ENCODE results near the gene FRK.
"Not testable (repeated sequence)": the region's sequence is repeated elsewhere in the genome, so short reads cannot be mapped to it uniquely, and the experiment has no call there.

Gene FRK

DNA sequence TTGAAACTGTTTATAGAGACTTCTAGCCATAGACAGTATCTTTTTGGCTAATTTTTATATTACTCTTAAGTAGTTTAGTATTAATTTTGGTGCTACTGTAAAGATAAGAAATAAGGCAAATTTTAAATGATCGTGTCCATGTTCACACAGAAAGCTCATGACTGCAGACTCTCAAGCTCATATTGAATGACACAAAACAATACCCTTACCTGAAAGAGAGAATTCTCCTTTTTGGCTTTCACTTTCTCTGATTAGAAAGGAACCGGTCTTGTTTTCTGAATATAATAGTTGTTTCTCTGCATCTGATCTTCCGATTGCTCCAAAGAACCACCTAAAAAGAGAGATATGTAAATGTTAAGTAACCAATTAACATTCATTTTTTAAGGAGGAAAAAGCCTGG, 57.0 kb downstream of the FRK start:
- no peak for DNase-seq

DNA sequence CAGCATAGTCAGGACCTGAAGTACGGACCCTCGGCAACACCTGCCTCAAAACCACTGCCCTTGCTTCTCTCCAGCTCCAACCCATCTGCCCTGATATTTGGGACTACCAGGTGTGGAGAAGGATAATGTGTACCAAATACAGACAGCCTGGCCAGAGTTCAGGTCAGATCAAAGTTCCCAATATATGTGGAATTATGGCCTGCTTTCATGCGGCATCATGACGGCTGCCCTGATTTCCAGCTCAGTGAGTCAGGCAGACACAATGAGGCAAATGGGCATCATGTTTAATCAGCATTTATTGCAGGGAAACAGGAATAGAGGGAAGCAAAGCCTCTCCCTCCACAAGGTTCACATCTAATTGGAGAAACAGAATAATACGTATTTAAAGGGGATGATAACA, 57.9 kb downstream of the FRK start:
- no peak for DNase-seq

DNA sequence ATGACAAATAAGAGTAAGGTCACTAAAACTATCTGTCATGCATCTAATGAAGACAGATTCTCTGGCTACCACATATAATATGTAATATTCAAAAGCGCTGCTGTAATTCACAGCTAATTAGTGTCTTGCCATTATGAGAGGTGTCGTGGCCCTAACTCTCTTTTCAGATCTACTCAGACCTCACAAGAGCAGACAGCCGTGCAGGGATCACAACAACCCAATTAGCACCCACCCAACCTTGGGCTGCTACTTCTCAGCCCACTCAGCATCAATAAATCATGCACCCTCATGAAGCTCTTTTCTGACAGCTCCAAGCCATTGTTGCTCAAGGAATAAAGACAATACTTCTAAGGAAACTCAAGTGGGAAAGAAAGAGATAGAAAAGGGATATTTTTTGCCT, 61.5 kb downstream of the FRK start:
- DNase-seq = no peak

- DNase-seq = no peak
Measured at GRCh38 chr6:115997990-115998585, 62.6 kb downstream of the FRK start.

DNA sequence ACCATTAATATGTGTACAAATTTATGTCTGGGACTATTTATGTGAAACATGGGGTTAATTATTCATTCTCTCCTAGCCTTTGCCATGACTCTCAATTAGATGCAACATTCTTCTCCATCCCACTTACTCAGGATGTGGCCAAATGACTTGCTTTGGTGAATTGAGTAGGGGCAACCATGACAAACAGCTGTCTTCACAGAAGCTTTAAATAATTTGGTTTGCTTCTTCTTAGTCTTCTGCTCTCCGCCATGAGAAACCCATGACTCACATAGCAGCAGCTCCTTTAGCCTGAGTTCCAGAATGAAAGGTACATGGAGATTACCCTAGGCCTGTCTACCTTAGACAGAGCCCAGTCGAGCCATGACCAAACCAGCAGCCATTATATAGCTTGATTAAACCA, 74.7 kb downstream of the FRK start:
- DNase-seq = no peak

GRCh38 chr6:115984809-115985208, 75.9 kb downstream of the FRK start:
- DNase-seq = no peak

DNA sequence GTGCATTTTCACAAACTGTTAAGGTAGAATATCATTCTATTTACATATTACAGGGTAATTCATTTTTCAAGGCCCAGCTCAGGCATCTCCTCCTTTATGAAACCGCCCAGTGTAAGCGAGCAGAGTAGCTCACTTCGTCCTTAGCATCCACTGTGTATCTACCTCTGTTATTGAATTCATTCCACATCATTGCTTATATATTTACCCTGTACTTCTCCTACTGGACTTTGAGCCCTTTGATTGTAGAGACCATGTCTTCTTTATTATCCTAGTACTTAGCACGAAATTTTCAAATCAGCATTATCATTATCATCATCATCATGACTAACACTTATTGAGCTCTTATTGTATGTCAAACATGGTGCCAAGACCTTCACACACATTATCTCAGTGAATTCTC, 76.7 kb downstream of the FRK start:
- no peak for DNase-seq

- no peak for DNase-seq
Measured at GRCh38 chr6:115982453-115982852, 78.2 kb downstream of the FRK start.

GRCh38 chr6:115977220-115977619, 83.5 kb downstream of the FRK start:
- DNase-seq = no peak

GRCh38 chr6:115976321-115976870, 84.3 kb downstream of the FRK start:
- no peak for DNase-seq

DNA sequence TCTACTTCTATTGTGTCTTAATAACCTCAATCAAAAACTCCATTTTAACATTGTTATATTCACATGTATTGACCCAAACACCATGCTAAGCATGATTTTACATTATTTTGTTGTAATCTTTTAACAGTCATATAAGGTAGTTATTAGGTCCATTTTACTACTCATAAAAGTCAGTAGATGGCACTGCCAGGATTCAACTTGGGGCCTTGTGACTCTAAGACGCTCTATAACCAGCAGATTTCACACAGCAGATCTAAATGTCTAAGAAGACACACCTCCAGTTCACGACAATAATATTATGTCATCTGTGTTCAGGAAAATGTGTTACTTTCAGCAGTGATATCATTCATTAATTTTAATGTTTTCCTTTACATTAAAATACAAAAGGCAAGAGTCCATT, 88.0 kb downstream of the FRK start:
- DNase-seq = no peak

DNA sequence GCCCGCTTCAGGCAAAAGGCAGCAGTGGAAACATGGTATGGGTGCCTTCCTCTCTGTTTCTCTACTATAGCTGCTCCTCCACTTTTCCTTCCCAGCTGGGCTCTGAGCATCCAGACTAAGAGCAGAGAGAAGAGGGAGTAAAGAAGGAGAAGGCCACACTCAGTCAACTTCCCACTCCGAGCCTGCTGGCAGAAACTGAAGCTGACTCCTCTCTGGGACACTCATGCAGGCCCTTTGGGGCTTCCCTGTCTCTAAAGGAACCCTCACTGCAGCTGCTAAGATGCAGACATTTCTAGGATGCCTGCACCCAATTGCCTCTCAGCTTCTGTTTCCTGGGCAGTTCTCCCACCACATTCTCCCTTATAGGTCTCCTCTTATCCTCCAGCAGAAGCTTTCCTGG, 88.9 kb downstream of the FRK start:
- no peak for DNase-seq

DNA sequence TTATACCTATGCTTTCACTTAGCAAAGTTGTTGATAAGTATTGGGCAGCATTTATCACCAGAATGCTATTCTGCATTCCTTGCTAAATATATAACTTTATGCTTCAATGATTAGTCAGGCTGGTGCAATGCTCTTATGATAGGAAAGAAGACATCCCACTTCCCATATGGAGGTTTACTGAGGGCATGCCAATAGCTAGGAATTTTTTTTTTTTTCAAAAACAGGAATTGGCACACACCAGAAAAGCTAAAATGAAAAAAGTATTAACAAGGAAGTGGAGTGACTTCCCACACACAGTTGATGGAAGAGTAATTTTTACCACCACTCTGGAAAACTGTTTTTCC, 90.8 kb downstream of the FRK start:
- no peak for DNase-seq

DNA sequence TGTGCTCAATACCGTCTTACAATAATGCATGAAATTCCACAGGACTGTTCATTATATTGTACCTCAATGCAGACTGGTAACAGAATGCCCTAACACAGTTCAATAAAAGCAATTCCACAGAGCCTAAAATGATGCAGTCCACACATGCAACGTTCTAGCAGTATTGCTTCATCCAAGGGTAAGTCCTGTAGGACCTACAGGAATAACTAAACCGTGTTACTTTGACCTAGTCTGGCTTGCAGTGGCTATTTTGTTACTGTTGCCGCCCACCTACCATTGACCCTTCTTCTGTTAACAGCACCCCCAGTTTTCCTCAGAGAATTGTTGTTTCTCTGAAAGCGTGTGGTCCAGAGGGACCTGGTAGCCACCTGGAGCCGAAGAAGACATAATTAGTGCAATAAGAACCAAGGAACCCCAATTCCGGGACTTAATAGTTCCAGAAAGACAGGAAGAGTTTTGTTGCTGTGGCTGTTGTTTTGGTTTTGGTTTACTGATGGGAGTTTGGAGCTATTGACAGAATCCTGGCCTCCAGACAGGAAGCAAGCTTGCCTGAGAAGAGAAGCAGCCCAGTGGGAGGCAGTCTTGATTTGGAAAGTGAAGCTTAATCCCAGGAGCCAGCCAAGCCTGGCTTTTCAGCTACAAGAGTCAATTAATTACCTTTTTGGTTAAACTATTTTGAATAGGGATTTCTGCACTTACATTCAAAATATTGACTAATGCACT, 91.3 kb downstream of the FRK start:
- DNase-seq = no peak

- not testable (repeated sequence) for DNase-seq
Measured at GRCh38 chr6:115960286-115960685, 100.4 kb downstream of the FRK start.

DNA sequence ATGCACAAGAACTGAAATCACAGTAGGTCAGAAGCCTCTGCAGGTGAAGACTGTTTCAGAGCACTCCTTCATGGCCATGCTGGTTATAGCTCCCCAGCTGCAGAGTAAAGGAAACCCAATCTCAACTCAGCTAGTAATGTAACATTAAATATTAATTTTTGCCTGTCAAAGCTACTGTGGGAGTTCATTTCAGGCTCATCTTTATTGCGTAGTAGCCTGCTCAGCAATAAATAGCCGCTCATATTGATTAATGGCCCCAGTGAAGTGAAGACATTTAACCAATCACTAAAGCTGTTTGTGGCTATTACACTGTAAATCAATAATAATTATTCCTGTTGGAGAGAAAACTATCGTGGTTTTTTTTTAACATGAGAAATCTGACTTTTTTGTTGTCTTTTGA, 101.7 kb downstream of the FRK start:
- no peak for DNase-seq

- no peak for DNase-seq
Measured at GRCh38 chr6:115954740-115955139, 106.0 kb downstream of the FRK start.

DNA sequence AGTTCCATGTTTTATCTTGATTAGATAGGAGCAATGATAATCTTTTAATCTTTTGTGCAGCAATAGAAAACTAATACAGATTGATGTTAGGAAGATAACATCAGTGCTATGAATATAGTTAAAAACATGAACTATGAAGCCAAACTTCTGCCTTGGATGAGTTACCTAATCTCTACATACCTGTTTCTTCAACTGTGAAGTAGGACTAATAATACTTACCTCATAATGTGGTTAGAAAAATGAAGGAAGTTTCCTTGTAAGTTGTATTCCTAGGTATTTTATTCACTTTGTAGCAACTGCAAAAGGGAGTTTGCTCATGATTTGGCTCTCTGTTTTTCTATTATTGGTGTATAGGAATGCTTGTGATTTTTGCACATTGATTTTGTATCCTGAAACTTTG, 111.9 kb downstream of the FRK start:
- DNase-seq = no peak

DNA sequence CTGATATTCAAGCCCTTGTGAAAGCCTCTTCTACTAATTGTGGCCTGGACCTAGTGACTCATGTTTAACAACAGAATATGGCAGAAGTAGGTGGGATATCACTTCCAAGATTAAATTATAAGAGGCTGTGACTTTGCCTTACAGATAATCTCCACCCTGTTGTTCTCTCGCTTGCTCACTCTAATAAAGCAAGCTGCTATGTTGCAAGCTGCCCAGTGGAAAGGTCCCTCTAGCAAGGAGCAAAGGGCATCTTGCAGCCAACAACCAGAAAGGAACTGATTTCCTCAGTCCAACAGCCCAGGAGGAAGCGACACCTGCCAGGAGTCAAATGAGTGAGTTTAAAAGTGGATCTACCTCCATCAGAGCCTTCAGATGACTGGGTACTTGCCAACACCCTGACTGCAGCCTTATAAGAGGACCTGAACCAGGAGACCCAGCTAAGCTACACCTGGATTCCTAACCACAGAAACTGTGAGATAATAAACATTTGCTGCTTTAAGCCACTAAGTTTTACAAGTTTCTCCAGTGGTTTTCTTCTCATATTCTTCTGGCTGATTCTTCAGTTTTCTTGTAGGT, 112.6 kb downstream of the FRK start:
- no peak for DNase-seq

GRCh38 chr6:115945812-115946211, 114.9 kb downstream of the FRK start:
- no peak for DNase-seq

- DNase-seq = no peak
Measured at GRCh38 chr6:115945306-115945705, 115.4 kb downstream of the FRK start.

- not testable (repeated sequence) for DNase-seq
Measured at GRCh38 chr6:115944829-115945228, 115.9 kb downstream of the FRK start.

DNA sequence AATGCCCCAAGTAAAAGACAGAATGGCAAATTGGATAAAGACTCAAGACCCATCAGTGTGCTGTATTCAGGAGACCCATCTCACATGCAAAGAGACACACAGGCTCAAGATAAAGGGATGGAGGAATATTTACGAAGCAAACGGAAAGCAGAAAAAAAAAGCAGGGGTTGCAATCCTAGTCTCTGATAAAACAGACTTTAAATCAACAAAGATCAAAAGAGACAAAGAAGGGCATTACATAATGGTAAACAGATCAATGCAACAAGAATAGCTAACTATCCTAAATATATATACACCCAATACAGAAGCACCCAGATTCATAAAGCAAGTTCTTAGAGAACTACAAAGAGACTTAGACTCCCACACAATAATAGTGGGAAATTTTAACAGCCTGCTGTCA, 123.2 kb downstream of the FRK start:
- not testable (repeated sequence) for DNase-seq

DNA sequence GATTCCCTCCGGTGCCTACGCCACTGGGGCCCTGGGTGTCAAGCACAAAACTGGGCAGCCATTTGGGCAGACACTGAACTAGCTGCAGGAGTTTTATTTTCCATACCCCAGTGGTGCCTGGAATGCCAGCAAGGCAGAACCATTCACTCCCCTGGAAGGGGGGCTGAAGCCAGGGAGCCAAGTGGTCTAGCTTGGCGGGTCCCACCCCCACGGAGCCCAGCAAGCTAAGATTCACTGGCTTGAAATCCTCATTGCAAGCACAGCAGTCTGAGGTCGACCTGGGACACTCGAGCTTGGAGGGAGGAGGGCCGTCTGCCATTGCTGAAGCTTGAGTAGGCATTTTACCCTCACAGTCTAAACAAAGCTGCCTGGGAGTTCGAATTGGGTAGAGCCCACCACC, 125.3 kb downstream of the FRK start:
- DNase-seq = no peak

GRCh38 chr6:115934829-115935228, 125.9 kb downstream of the FRK start:
- no peak for DNase-seq

Data from activated T-cell treated with anti-CD3 and anti-CD28 coated beads for 4 hours (primary cell).